C4-2B (cell line): ENCODE results near the gene PIAS1.

Experiments used
- ZFX ChIP-seq: fragments of 450-650 bp; IDR thresholded peaks from 2 replicates; pipeline ENCODE4 v1.6.1; 2017
- TF ChIP-seq, protein P1 (sequence below): fragments of 450-650 bp; conservative IDR thresholded peaks from 2 replicates; pipeline ENCODE4 v1.5.1; 2017; ENCODE audit warnings: mild to moderate bottlenecking

DNA sequence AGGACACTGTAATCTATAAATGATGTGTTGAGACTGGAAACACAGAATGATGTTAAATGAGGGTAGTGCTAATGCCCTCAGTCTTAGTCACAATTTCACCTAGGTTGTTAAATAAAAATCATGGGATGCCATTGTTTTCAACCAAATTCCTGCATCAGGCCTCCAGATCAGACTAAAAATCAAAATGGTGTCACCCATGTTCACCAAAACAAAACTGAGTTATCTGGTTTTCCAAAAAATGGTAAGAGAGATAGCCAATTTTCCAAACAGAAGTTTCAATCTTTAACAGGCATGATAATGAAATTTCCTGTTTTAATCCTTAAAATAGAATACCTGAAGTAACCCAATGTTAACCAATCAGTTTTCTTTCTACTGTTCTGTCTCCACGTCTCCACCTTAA, 2.2 kb upstream of the PIAS1 start:
- TF ChIP-seq, protein P1, sequence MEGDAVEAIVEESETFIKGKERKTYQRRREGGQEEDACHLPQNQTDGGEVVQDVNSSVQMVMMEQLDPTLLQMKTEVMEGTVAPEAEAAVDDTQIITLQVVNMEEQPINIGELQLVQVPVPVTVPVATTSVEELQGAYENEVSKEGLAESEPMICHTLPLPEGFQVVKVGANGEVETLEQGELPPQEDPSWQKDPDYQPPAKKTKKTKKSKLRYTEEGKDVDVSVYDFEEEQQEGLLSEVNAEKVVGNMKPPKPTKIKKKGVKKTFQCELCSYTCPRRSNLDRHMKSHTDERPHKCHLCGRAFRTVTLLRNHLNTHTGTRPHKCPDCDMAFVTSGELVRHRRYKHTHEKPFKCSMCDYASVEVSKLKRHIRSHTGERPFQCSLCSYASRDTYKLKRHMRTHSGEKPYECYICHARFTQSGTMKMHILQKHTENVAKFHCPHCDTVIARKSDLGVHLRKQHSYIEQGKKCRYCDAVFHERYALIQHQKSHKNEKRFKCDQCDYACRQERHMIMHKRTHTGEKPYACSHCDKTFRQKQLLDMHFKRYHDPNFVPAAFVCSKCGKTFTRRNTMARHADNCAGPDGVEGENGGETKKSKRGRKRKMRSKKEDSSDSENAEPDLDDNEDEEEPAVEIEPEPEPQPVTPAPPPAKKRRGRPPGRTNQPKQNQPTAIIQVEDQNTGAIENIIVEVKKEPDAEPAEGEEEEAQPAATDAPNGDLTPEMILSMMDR, result no peak
- no peak for TF ChIP-seq ZFX
